Adrenal gland (tissue), 12 donors: ENCODE data around the gene ENDOU. TPM values are rescaled to one million over a fixed set of nuclear protein-coding genes. Genes with fewer than 3 reads are reported as not detected.

ENCODE experiments used
- DNase-seq, 7 donors: peaks; one replicate each; pipeline ENCODE4 v3.0.0-alpha.2; 2019 to 2020
- H3K27ac ChIP-seq, 5 donors: fragments of 200-600 bp; sonication (generic) in 4 of 5; 1 replicate in 3 of 5; 2 replicates in 2 of 5; pipeline versions ENCODE4 v1.5.1 to v1.8.0; 2016 to 2020; ENCODE audit warnings: mild to moderate bottlenecking in 1 of 5
- H3K27me3 ChIP-seq: fragments of 200-600 bp; 2 replicates; pipeline ENCODE4 v1.8.0; 2021
- H3K36me3 ChIP-seq, 2 donors: fragments of 200-600 bp; replicated peaks in 1 of 2; 1 replicate in 1 of 2; 2 replicates in 1 of 2; pipeline versions ENCODE4 v1.5.1 to v1.8.0; 2018 to 2022
- H3K4me1 ChIP-seq, 2 donors: fragments of 200-600 bp; replicated peaks in 1 of 2; 1 replicate in 1 of 2; 2 replicates in 1 of 2; pipeline versions ENCODE4 v1.5.1 to v1.8.0; 2018 to 2021
- H3K4me3 ChIP-seq, 4 donors: fragments of 200-600 bp; sonication (generic) in 3 of 4; one replicate each; pipeline ENCODE4 v1.5.1; 2016 to 2018
- H3K9me3 ChIP-seq, 3 donors: fragments of 200-600 bp; sonication (generic) in 1 of 3; replicated peaks in 1 of 3; 1 replicate in 2 of 3; 2 replicates in 1 of 3; pipeline versions ENCODE4 v1.5.1 to v1.8.0; 2016 to 2021
- POLR2A ChIP-seq, 2 donors: fragments of 450-650 bp; IDR thresholded peaks; one replicate each; pipeline ENCODE4 v1.6.1; 2017; ENCODE audit warnings: antibody characterized with exemption in 2 of 2, mild to moderate bottlenecking in 2 of 2, moderate library complexity in 1 of 2
- WGBS, 4 donors: extraction: QIAGEN DNeasy Blood & Tissue Kit in 2 of 4; methylation state at CpG; one replicate each; pipeline versions ENCODE4 v1.1.5 to v1.1.7; 2013 to 2017; 5-methylcytosine and 5-hydroxymethylcytosine counted together
- intact Hi-C, 2 donors: fragments of 100-400 bp; cut with DNase I; formaldehyde crosslinking; loops; one replicate each; pipeline versions ENCODE4 v1.14.1 to v1.15.0; 2022 to 2023
- polyA plus RNA-seq, 3 donors: library from polyadenylated mRNA; stranded (reverse); fragments of 200-250 nt in 2 of 3; fragments of 350-450 nt in 1 of 3; fragmentation: Illumina TruSeq in 1 of 3; extraction: RNeasy Lipid Tissue Mini Kit (QIAGEN cat#74804) in 1 of 3; gene quantifications; one replicate each; pipeline ENCODE4 v1.2.3, GENCODE V29; 2013 to 2014
- total RNA-seq, 9 donors: library from RNA; depleted of rRNA in 4 of 9; stranded (reverse); fragments of >200 nt in 4 of 9; fragments of 120-200 nt in 1 of 9; fragmentation: NEBNext Ultra II Directional in 1 of 9; extraction: Animal tissue kit (Norgen Biotek cat#: 25700) in 1 of 9; gene quantifications; one replicate each; pipeline versions ENCODE4 v1.1.0 to v1.2.4, GENCODE V29; 2013 to 2023
- TF ChIP-seq, protein P1 (sequence below), 6 experiments: fragments of 450-650 bp in 4 of 6; fragments of 200-600 bp in 2 of 6; sonication (generic) in 1 of 6; IDR thresholded peaks; 1 replicate in 5 of 6; 2 replicates in 1 of 6; pipeline versions ENCODE4 v1.5.1 to v1.8.0; 2016 to 2021; ENCODE audit warnings: antibody characterized with exemption in 6 of 6, mild to moderate bottlenecking in 2 of 6, moderate library complexity in 1 of 6
- donor health status: healthy with polysubstance abuse.
- donor health status: Bipolar disorder and iron deficiency.
- donor health status: DM: yes; HTN: yes; CAD: no.
- donor health status: DM: no; HTN: no; CAD: no.
- donor health status: DM: no; HTN: no; CAD: no.
- donor health status: DM: yes; HTN: yes; CAD: no.

ENDOU gene
- total and polyA plus RNA-seq, 12 donors, result 0.11 to 2.6 (median 0.19) TPM; not detected in 3

DNA sequence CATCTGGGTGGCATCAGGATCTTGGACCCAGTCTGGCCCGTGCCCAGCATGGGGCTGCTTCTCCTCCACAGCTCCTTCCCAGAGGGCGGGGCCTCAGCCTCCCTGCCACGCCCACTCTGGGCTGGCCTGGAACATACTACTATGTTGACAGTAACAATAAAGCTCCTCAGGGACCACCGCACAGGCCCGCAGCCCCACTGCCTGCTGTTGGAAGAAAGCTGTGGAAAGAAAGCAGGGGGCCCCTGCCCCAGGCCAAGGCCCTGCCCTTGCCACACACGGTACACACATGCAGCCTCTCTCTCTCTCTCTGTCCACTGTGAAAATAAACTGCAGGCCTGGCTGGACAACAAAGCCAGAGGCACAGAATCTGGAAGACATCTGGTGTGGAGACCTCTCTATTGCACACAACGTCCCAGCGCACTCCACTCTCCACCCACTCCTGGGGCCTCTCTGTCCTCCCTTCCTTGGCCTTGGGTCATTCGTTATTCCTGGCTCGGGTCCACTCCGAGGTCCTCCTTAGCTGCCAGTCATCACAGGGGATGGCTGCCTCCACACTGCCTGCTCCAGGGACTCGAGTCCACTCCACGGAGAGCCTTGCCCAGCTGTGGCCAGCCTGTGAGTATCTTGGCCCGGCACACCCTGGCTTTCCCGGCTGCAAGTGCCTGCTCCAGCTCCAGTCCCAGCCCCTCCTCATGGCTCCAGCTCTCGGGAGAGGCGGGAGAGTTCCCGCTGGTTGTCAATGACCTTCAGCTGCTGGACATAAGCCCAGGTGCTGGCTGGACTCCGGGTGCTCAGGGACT is 11.8 kb upstream of the ENDOU start:
- intact Hi-C loops, result no loop called here
- 21 to 31% (median 23%) methylated on average over 12 to 19 of the region's 19 CpGs for WGBS, 4 donors
- DNase-seq, result peak; percentile 90 to 97 (median 96)
- TF ChIP-seq, protein P1, sequence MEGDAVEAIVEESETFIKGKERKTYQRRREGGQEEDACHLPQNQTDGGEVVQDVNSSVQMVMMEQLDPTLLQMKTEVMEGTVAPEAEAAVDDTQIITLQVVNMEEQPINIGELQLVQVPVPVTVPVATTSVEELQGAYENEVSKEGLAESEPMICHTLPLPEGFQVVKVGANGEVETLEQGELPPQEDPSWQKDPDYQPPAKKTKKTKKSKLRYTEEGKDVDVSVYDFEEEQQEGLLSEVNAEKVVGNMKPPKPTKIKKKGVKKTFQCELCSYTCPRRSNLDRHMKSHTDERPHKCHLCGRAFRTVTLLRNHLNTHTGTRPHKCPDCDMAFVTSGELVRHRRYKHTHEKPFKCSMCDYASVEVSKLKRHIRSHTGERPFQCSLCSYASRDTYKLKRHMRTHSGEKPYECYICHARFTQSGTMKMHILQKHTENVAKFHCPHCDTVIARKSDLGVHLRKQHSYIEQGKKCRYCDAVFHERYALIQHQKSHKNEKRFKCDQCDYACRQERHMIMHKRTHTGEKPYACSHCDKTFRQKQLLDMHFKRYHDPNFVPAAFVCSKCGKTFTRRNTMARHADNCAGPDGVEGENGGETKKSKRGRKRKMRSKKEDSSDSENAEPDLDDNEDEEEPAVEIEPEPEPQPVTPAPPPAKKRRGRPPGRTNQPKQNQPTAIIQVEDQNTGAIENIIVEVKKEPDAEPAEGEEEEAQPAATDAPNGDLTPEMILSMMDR (IDR thresholded peaks at IDR 0.05), result no peak
- TF ChIP-seq POLR2A (IDR thresholded peaks at IDR 0.05), result peak in 1 of 2 donors; percentile 73
- no peaks in the 10 kb centered on the region for H3K27me3 ChIP-seq
- peak overlapping the region; percentile 23 to 90 (median 72) for H3K27ac ChIP-seq
- H3K9me3 ChIP-seq, result no peaks in the 10 kb centered on the region
- peaks cover 24 to 52% of the 10 kb centered on the region in 2 donors for H3K4me1 ChIP-seq
- peak overlapping the region in 1 of 4 donors; percentile 15 for H3K4me3 ChIP-seq
- H3K36me3 ChIP-seq, result no peaks in the 10 kb centered on the region

DNA sequence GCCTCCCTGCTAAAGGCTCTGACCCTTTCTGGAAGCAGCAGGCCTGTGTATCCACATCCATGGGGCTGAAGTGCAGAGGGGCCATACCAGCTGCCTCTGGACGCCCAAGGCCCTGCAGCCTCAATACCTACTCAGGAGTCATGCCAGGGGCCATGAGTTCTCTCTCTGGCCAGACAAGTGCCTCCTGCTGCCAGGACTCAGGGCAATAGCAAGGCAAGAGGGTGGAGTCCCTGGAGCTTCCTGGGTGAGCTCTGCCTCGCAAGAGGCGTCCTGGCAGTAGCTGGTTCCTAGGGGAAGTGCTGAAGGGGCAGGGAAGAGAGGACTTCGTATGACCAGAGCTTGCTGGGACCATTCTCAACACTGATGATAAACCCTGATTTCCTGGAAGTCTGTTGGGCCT is 10.9 kb upstream of the ENDOU start:
- Histone ChIP-seq H3K4me3 (no peak overlapping the region), H3K27me3 (no peaks in the 10 kb centered on the region), H3K27ac (peak overlapping the region in 4 of 5 donors; percentile 63 to 90 (median 80)), H3K9me3 (no peaks in the 10 kb centered on the region), H3K36me3 (no peaks in the 10 kb centered on the region), H3K4me1 (peaks cover 24 to 43% of the 10 kb centered on the region in 2 donors)
- 29 to 68% (median 56%) methylated on average over 3 to 4 of the region's 4 CpGs for WGBS, 4 donors
- TF ChIP-seq, protein P1 (IDR thresholded peaks at IDR 0.05), result no peak
- no peak for TF ChIP-seq POLR2A (IDR thresholded peaks at IDR 0.05)
- DNase-seq, result peak in 2 of 7 donors; percentile 43 to 69
- intact Hi-C loops, result no loop called here

DNA sequence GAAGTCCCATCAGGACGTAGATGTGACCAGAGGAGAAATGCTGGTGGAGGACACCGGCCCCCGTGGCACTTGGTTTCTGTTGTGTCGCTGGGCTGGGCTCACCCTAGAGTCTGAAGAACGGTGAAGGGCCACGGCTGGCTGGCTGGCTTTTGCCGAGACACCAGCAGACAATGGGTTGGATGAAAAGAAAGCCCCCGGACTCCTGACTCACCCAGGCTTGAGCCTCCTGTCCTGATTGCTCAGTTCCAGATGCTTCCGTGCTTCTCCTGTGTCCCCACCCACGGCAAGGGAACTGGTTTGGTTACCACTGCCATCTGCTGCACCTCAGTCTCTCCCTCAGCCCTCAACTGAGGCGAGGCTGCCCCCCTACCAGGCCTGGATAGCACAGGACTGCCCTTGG is 10.4 kb upstream of the ENDOU start:
- WGBS, 4 donors, result 89 to 98% (median 92%) methylated on average over 8 to 11 of the region's 11 CpGs
- Histone ChIP-seq H3K27me3 (no peaks in the 10 kb centered on the region), H3K27ac (peak overlapping the region in 3 of 5 donors; percentile 63 to 90 (median 88)), H3K36me3 (no peaks in the 10 kb centered on the region), H3K4me1 (peaks cover 24 to 39% of the 10 kb centered on the region in 2 donors), H3K4me3 (no peak overlapping the region), H3K9me3 (no peaks in the 10 kb centered on the region)
- TF ChIP-seq, protein P1 (IDR thresholded peaks at IDR 0.05), result no peak
- no peak for TF ChIP-seq POLR2A (IDR thresholded peaks at IDR 0.05)
- intact Hi-C loops, result no loop called here
- DNase-seq, result no peak

DNA sequence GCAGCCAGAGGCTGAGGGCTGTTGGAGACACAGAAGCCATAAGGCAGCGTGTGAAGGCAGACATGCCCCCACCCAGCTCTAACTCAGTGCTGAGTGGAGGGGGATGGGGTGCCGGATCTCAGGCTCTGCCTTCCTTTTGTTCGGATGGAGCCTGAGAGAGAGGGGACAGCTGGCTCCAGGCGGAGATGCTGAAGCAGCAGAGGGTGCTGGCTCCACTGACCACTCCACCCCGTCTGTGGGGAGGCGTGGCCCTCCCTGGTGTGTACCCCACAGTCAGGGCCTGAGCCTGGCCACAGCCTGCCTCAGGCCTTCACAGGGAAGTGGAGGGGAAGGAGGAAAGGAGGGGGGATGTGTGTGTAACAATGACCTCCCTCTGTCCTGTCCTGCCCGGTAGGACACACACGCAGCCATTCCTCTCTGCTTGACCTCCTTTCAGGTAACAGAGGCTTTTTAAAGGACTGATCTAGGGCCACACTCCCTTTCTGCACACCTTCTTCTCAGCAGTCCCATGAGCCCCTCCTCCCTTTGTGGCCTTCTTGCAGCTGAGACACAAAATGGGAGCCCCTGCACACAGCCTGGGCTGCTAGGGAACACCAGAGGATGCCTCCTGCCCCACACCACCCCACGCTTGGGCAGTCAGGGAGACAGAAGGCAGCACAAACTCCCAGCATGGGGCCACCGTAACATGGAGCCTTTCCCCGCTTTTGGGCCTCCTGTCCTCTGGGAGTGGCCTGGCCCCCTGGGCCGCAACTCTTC is 9.6 kb upstream of the ENDOU start:
- H3K4me3 ChIP-seq, result no peak overlapping the region
- H3K27me3 ChIP-seq, result no peaks in the 10 kb centered on the region
- H3K27ac ChIP-seq, result peak overlapping the region in 3 of 5 donors; percentile 16 to 90 (median 88)
- H3K36me3 ChIP-seq, result no peaks in the 10 kb centered on the region
- intact Hi-C loops, result no loop called here
- 72 to 82% (median 80%) methylated on average over 9 to 12 of the region's 12 CpGs for WGBS, 4 donors
- no peaks in the 10 kb centered on the region for H3K9me3 ChIP-seq
- H3K4me1 ChIP-seq, result peaks cover 24 to 39% of the 10 kb centered on the region in 2 donors
- TF ChIP-seq, protein P1 (IDR thresholded peaks at IDR 0.05), result no peak
- no peak for TF ChIP-seq POLR2A (IDR thresholded peaks at IDR 0.05)
- DNase-seq, result no peak
